Muscle layer of duodenum (tissue), 2 donors: ENCODE results near the gene CACNB3.

Experiments used
- H3K27ac ChIP-seq: one replicate; pipeline ENCODE4 v1.7.0; 2013; ENCODE audit warnings: mild to moderate bottlenecking, low read length
- H3K27me3 ChIP-seq: one replicate; pipeline ENCODE4 v1.7.0; 2013; ENCODE audit warnings: low read depth, mild to moderate bottlenecking, control low read depth, low read length
- H3K36me3 ChIP-seq, 2 donors: one replicate each; pipeline ENCODE4 v1.7.0; 2013; ENCODE audit warnings: low read length in 2 of 2, control low read depth in 1 of 2, mild to moderate bottlenecking in 1 of 2; ENCODE audit not compliant: insufficient read depth in 2 of 2, control insufficient read depth in 1 of 2
- H3K4me1 ChIP-seq, 2 donors: one replicate each; pipeline ENCODE4 v1.7.0; 2013; ENCODE audit warnings: low read length in 2 of 2, mild to moderate bottlenecking in 2 of 2, control low read depth in 1 of 2, moderate library complexity in 1 of 2; ENCODE audit not compliant: insufficient read depth in 2 of 2, control insufficient read depth in 1 of 2
- H3K4me3 ChIP-seq, 2 donors: one replicate each; pipeline ENCODE4 v1.7.0; 2013; ENCODE audit warnings: low read length in 2 of 2, low read depth in 1 of 2, mild to moderate bottlenecking in 1 of 2
- H3K9me3 ChIP-seq, 2 donors: one replicate each; pipeline ENCODE4 v1.7.0; 2013; ENCODE audit warnings: low read length in 2 of 2, control low read depth in 1 of 2, mild to moderate bottlenecking in 1 of 2; ENCODE audit not compliant: control insufficient read depth in 1 of 2
- donor health status: healthy.

CACNB3 gene

DNA sequence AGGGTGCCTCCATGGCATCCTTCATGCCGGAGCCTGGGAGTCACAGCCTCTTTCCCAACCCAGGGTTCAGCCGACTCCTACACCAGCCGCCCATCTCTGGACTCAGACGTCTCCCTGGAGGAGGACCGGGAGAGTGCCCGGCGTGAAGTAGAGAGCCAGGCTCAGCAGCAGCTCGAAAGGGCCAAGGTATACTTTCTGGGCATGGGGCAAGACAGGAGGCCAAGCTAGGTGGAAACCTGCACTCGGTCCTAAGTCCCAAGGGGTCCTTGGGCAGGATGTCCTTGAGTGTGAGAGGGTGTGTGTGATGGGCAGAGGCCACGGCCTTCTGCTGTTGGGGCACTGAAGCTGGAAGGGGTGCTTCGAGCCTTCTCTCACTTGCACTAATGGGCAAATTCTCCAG lies 5.0 kb downstream of the CACNB3 start:
- no peaks in the 10 kb centered on the region for H3K4me1 ChIP-seq
- no peak overlapping the region for H3K27ac ChIP-seq
- H3K36me3 ChIP-seq, result peaks cover 6 to 34% of the 10 kb centered on the region in 2 donors
- H3K4me3 ChIP-seq, result no peak overlapping the region
- no peaks in the 10 kb centered on the region for H3K9me3 ChIP-seq
- no peaks in the 10 kb centered on the region for H3K27me3 ChIP-seq

GRCh38 chr12:48824112-48824511 lies 5.8 kb downstream of the CACNB3 start:
- Histone ChIP-seq H3K4me3 (no peak overlapping the region), H3K27me3 (no peaks in the 10 kb centered on the region), H3K27ac (no peak overlapping the region), H3K4me1 (no peaks in the 10 kb centered on the region), H3K9me3 (no peaks in the 10 kb centered on the region), H3K36me3 (peaks cover 15 to 42% of the 10 kb centered on the region in 2 donors)

- Histone ChIP-seq H3K27ac (no peak overlapping the region), H3K9me3 (no peaks in the 10 kb centered on the region), H3K4me3 (no peak overlapping the region), H3K4me1 (no peaks in the 10 kb centered on the region), H3K36me3 (peaks cover 22 to 50% of the 10 kb centered on the region in 2 donors), H3K27me3 (no peaks in the 10 kb centered on the region)
Observed at GRCh38 chr12:48824905-48825304, 6.6 kb downstream of the CACNB3 start.

DNA sequence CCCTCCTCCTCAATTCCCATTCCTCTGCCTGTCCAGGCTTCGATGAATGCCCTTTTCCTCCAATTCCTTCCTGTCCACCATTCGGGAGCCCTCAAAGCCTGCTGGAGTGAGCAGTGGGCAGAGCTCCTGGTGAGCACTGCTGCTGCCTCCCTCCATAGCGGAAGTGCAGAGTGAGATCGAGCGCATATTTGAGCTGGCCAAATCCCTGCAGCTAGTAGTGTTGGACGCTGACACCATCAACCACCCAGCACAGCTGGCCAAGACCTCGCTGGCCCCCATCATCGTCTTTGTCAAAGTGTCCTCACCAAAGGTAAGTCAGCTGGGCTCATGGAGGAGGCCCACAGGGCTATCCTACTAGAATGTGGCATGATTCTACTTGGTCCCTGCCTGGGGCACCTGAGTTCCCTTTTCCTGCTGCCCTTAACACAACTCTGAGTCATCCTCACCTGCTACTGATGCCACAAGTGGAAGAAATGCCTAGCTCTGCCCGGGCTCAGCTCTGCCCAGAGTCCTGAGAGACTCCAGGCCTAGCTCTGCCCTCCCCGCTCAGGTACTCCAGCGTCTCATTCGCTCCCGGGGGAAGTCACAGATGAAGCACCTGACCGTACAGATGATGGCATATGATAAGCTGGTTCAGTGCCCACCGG lies 8.0 kb downstream of the CACNB3 start:
- no peaks in the 10 kb centered on the region for H3K4me1 ChIP-seq
- no peaks in the 10 kb centered on the region for H3K27me3 ChIP-seq
- no peak overlapping the region for H3K4me3 ChIP-seq
- no peaks in the 10 kb centered on the region for H3K9me3 ChIP-seq
- peaks cover 35 to 65% of the 10 kb centered on the region in 2 donors for H3K36me3 ChIP-seq
- no peak overlapping the region for H3K27ac ChIP-seq

DNA sequence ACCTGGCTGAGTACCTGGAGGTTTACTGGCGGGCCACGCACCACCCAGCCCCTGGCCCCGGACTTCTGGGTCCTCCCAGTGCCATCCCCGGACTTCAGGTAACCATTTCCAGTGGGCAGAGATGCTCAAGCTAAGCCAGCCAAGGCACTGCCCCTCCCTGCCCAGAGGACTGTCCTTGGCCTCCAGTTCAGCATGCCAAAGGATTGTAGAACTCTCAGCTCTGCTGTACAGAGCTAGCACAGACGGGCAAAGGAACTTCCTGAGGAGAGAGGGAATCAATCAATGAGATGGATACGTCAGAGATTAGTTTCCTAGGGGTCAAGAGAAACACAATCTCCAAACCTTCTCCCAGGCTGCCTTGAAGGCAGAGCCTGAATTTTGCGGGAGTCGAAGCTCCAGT lies 8.7 kb downstream of the CACNB3 start:
- H3K4me3 ChIP-seq, result no peak overlapping the region
- H3K9me3 ChIP-seq, result no peaks in the 10 kb centered on the region
- no peaks in the 10 kb centered on the region for H3K4me1 ChIP-seq
- H3K27ac ChIP-seq, result no peak overlapping the region
- no peaks in the 10 kb centered on the region for H3K27me3 ChIP-seq
- peaks cover 42 to 72% of the 10 kb centered on the region in 2 donors for H3K36me3 ChIP-seq

- Histone ChIP-seq H3K27me3 (no peaks in the 10 kb centered on the region), H3K27ac (no peak overlapping the region), H3K36me3 (peaks cover 48 to 77% of the 10 kb centered on the region in 2 donors), H3K4me1 (no peaks in the 10 kb centered on the region), H3K9me3 (no peaks in the 10 kb centered on the region), H3K4me3 (no peak overlapping the region)
Observed at GRCh38 chr12:48827513-48828096, 9.3 kb downstream of the CACNB3 start.

- no peak overlapping the region for H3K4me3 ChIP-seq
- H3K27ac ChIP-seq, result no peak overlapping the region
- H3K4me1 ChIP-seq, result no peaks in the 10 kb centered on the region
- no peaks in the 10 kb centered on the region for H3K27me3 ChIP-seq
- H3K9me3 ChIP-seq, result no peaks in the 10 kb centered on the region
- peaks cover 55 to 84% of the 10 kb centered on the region in 2 donors for H3K36me3 ChIP-seq
Observed at GRCh38 chr12:48828293-48828692, 10.0 kb downstream of the CACNB3 start.

- H3K4me1 ChIP-seq, result no peaks in the 10 kb centered on the region
- peaks cover 61 to 84% of the 10 kb centered on the region in 2 donors for H3K36me3 ChIP-seq
- no peak overlapping the region for H3K27ac ChIP-seq
- H3K9me3 ChIP-seq, result no peaks in the 10 kb centered on the region
- H3K4me3 ChIP-seq, result no peak overlapping the region
- H3K27me3 ChIP-seq, result no peaks in the 10 kb centered on the region
Observed at GRCh38 chr12:48828841-48829575, 10.7 kb downstream of the CACNB3 start.

GRCh38 chr12:48831257-48831656 lies 13.0 kb downstream of the CACNB3 start:
- H3K9me3 ChIP-seq, result no peaks in the 10 kb centered on the region
- H3K36me3 ChIP-seq, result peaks cover 72 to 89% of the 10 kb centered on the region in 2 donors
- no peak overlapping the region for H3K27ac ChIP-seq
- no peak overlapping the region for H3K4me3 ChIP-seq
- no peaks in the 10 kb centered on the region for H3K27me3 ChIP-seq
- H3K4me1 ChIP-seq, result no peaks in the 10 kb centered on the region

DNA sequence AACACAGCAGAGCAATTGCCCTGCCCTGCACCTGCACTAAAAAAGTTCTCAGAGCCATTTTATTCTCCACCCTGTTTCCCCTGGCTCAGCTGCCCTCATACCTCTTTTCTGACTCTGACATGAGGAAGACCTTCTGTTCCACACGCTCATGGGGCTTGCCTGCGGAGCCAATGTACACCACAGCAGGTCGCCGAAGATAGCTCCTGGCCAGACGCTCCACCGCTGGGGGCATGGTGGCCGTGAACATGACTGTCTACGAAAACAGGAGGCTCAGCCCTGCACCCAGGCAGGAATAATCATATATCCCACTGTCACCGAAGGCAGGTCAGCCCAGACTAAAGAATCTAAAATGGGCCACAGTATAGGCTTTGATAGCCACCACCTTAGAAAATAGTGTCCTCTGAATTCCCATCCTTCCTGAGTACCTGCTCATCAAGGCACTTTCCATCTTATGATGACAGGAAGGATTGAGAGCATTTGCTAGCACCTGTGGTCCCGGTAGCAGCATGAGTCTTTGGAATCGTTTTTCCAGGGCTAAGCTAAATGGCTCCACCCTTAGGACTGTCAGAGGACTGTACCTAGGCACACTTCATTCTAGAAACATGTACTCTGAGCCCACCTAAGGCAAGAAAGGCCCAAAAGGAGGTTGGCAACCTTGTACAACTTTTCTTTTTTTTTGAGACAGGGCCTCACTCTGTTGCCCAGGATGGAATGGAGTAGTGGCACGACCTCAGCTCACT lies 14.2 kb downstream of the CACNB3 start:
- Histone ChIP-seq H3K27me3 (no peaks in the 10 kb centered on the region), H3K4me3 (no peak overlapping the region), H3K27ac (no peak overlapping the region), H3K9me3 (no peaks in the 10 kb centered on the region), H3K4me1 (no peaks in the 10 kb centered on the region), H3K36me3 (peaks cover 81 to 89% of the 10 kb centered on the region in 2 donors)

GRCh38 chr12:48838048-48838447 lies 19.8 kb downstream of the CACNB3 start:
- Histone ChIP-seq H3K27ac (no peak overlapping the region), H3K27me3 (no peaks in the 10 kb centered on the region), H3K36me3 (peaks cover 47 to 61% of the 10 kb centered on the region in 2 donors), H3K9me3 (no peaks in the 10 kb centered on the region), H3K4me3 (no peak overlapping the region), H3K4me1 (no peaks in the 10 kb centered on the region)
